Hematopoietic multipotent progenitor cell treated with erythropoietin and hydrocortisone succinate and interleukin-3 and kit ligand, for 8 days (in vitro differentiated cells): ENCODE measurements around the gene TTLL1.

ENCODE experiments used
- DNase-seq: peaks from one replicate; pipeline ENCODE4 v3.0.0-alpha.2; 2015

Gene TTLL1

DNA sequence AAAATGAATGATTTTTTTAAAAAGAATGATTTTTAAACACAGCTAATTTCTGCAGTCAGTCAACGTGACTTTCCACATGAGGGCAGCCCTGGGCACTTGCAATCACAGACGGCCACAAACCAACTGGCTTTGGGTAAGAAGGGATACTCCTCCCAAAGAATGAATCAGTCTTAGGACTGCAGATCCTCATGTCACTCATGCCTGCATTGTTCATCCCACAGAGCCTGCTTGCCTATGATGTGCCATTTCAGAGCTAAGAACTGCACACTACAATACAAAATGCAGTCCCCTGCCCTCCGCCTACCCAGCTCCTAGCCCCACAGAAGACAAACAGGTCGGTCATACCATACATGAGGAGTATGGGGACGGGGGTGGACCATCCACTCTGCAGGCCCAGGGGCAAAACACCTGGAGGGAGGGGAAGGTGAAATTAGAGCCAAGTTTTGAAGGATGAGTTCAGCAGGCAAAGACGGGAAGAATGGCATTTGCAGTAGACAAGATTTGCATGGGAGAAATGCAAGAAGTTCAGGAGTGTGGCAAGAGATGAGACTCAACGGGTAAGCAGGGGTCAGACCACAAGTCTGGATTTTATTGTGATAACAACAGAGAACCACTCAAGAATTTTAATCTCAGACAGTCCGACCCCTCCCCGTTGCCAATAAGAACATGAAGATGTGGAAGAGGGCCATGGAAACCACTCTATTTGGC is 98.9 kb downstream of the TTLL1 start:
- no peak for DNase-seq
